K562 (cell line): ENCODE measurements around the gene TTC33. TPM values are rescaled to one million over a fixed set of nuclear protein-coding genes. Genes with fewer than 3 reads are reported as not detected.

Experiments
- BCOR ChIP-seq: fragments of 450-650 bp; IDR thresholded peaks from 2 replicates; pipeline ENCODE4 v1.6.1; 2016
- EP400 ChIP-seq: fragments of 450-650 bp; IDR thresholded peaks from 2 replicates; pipeline ENCODE4 v1.6.1; 2017; ENCODE audit warnings: antibody characterized with exemption, mild to moderate bottlenecking, moderate library complexity
- ETV1 ChIP-seq: fragments of 450-650 bp; conservative IDR thresholded peaks from 2 replicates; pipeline ENCODE4 v1.6.1; 2016; ENCODE audit warnings: missing genetic modification characterization, control low read depth, low read depth, missing compliant biosample characterization
- FOXM1 ChIP-seq, 2 experiments: fragments of 450-650 bp in 1 of 2; sonication (generic) in 1 of 2; formaldehyde crosslinking in 1 of 2; IDR thresholded peaks; 2 replicates each; pipeline versions ENCODE4 v1.6.1 to v1.9.0; 2017 to 2022; ENCODE audit warnings: low read depth in 2 of 2, mild to moderate bottlenecking in 2 of 2, missing genetic modification reagents in 1 of 2, moderate library complexity in 1 of 2
- JUND ChIP-seq, 2 experiments: IDR thresholded peaks; 2 replicates in 1 of 2; 3 replicates in 1 of 2; pipeline ENCODE4 v1.6.1; 2011; ENCODE audit warnings: borderline replicate concordance in 2 of 2, low read depth in 2 of 2, low read length in 2 of 2, improper control_type of control experiment in 1 of 2, missing biosample characterization in 1 of 2, missing genetic modification characterization in 1 of 2, missing genetic modification reagents in 1 of 2
- KLF16 ChIP-seq: IDR thresholded peaks from 2 replicates; pipeline ENCODE4 v1.6.1; 2016; ENCODE audit warnings: antibody characterized with exemption
- NCOA1 ChIP-seq: fragments of 450-650 bp; IDR thresholded peaks from 2 replicates; pipeline ENCODE4 v1.6.1; 2016; ENCODE audit warnings: low read depth
- OTX1 ChIP-seq: fragments of 450-650 bp; formaldehyde crosslinking; IDR thresholded peaks from 2 replicates; pipeline ENCODE4 v1.4.0; 2022; ENCODE audit warnings: mild to moderate bottlenecking
- PHF21A ChIP-seq: fragments of 450-650 bp; IDR thresholded peaks from 2 replicates; pipeline ENCODE4 v1.6.1; 2017; ENCODE audit warnings: low read depth, borderline replicate concordance
- RCOR1 ChIP-seq, 2 experiments: IDR thresholded peaks; 2 replicates each; pipeline ENCODE4 v1.6.1; 2012; ENCODE audit warnings: low read depth in 2 of 2, low read length in 2 of 2, borderline replicate concordance in 1 of 2, improper control_type of control experiment in 1 of 2
- SMAD4 ChIP-seq: fragments of 250-450 bp; sonication (Bioruptor Pico); conservative IDR thresholded peaks from 2 replicates; pipeline ENCODE4 v1.8.0; 2021; ENCODE audit warnings: inconsistent platforms, mild to moderate bottlenecking, moderate library complexity
- SMARCC2 ChIP-seq: fragments of 450-650 bp; IDR thresholded peaks from 2 replicates; pipeline ENCODE4 v1.6.1; 2017; ENCODE audit warnings: antibody characterized with exemption, moderate library complexity, mild to moderate bottlenecking, low read depth
- YBX1 ChIP-seq: fragments of 450-650 bp; IDR thresholded peaks from 2 replicates; pipeline ENCODE4 v1.7.1; 2016; ENCODE audit warnings: mild to moderate bottlenecking
- ZBTB17 ChIP-seq: fragments of 450-650 bp; formaldehyde crosslinking; IDR thresholded peaks from 2 replicates; pipeline ENCODE4 v1.4.0; 2020; ENCODE audit warnings: mild to moderate bottlenecking
- ZNF121 ChIP-seq: sonication (generic); formaldehyde crosslinking; conservative IDR thresholded peaks from 2 replicates; pipeline ENCODE4 v1.8.0; 2022; ENCODE audit warnings: missing genetic modification reagents
- ZNF23 ChIP-seq: fragments of 250-450 bp; sonication (Bioruptor Pico); IDR thresholded peaks from 2 replicates; pipeline ENCODE4 v1.4.0; 2020; ENCODE audit warnings: mild to moderate bottlenecking
- ZNF41 ChIP-seq: fragments of 250-450 bp; sonication (Bioruptor Pico); conservative IDR thresholded peaks from 2 replicates; pipeline ENCODE4 v1.4.0; 2020; ENCODE audit warnings: mild to moderate bottlenecking
- polyA plus RNA-seq, 8 experiments: library from polyadenylated mRNA; depleted of rRNA in 4 of 8; stranded (reverse) in 5 of 8; unstranded in 3 of 8; fragments of >200 nt; fragmentation: Nextera tagmentation in 2 of 8; fragmentation: Illumina TruSeq in 1 of 8; extraction: Ambion mirVana in 2 of 8; extraction: Trizol in 1 of 8; gene quantifications; 2 replicates each; pipeline versions ENCODE4 v1.2.1 to v1.2.3, GENCODE V29; 2011 to 2014; ENCODE audit warnings: inconsistent platforms in 1 of 8, missing spikeins in 1 of 8
- total RNA-seq, 7 experiments: library from RNA; depleted of rRNA in 6 of 7; stranded (reverse); fragments of >200 nt in 6 of 7; fragmentation: Illumina TruSeq in 2 of 7; extraction: Trizol in 2 of 7; gene quantifications; 2 replicates each; pipeline versions ENCODE4 v1.2.1 to v1.2.3, GENCODE V29; 2011 to 2021; ENCODE audit warnings: low replicate concordance in 1 of 7
- TF ChIP-seq, protein P1 (sequence below): fragments of 450-650 bp; formaldehyde crosslinking; IDR thresholded peaks from 2 replicates; pipeline ENCODE4 v1.4.0; 2020; ENCODE audit warnings: mild to moderate bottlenecking, moderate library complexity
- TF ChIP-seq, protein P2 (sequence below): sonication (generic); formaldehyde crosslinking; IDR thresholded peaks from 2 replicates; pipeline ENCODE4 v1.8.1; 2023; ENCODE audit warnings: mild to moderate bottlenecking, missing genetic modification reagents
- TF ChIP-seq, protein P3 (sequence below): fragments of 450-650 bp; IDR thresholded peaks from 2 replicates; pipeline ENCODE4 v1.6.1; 2018; ENCODE audit not compliant: partially characterized antibody
- TF ChIP-seq, protein P4 (sequence below): fragments of 450-650 bp; formaldehyde crosslinking; conservative IDR thresholded peaks from 2 replicates; pipeline ENCODE4 v1.4.0; 2022; ENCODE audit warnings: mild to moderate bottlenecking, missing genetic modification characterization

The TTC33 gene
- total and polyA plus RNA-seq, 9 of the 15 experiments (the other 6 are each of a cell fraction or from before 2014, with no cell fraction given) = 11.5 to 24.9 (median 21.1) TPM

DNA sequence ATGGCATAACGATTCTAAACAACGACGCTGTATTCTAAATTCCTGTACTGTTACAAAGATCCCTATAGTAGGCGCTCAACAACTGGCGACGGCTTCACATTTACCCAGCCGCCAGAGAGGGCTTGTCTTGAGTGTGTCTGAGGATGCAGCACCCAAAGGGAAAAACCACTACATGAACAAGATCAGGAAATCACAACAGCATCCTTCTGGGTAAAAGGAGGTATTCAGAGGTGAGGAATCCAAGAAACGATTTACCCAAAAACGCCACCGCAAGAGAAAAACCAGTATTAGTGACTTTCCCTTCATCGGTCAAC lies 711 bp downstream of the TTC33 start (continued):
- TF ChIP-seq ZNF121 (no peak), ETV1 (no peak), RCOR1 (IDR thresholded peaks at IDR 0.05; ENCODE audit: borderline replicate concordance in 1 of 2, low read depth in 2 of 2, low read length in 2 of 2) (peak; percentile 13 to 72; a peak in 1 of 4 replicates), BCOR (no peak), ZNF23 (CRISPR knock-in tag) (peak; percentile 20; the same call in 1 of the 2 replicates), JUND (IDR thresholded peaks at IDR 0.05; ENCODE audit: borderline replicate concordance, low read depth, low read length) (peak; percentile 43; the same call in 1 of the 2 replicates), JUND (tag; IDR thresholded peaks at IDR 0.05; ENCODE audit: borderline replicate concordance, low read depth, low read length) (no peak), SMAD4 (CRISPR knock-in tag) (peak; percentile 53), ZNF41 (CRISPR knock-in tag) (0 out of 2 replicates have a peak, but pooled peaks have one; percentile 26), NCOA1 (no peak), EP400 (0 out of 2 replicates have a peak, but pooled peaks have one; percentile 18), OTX1 (0 out of 2 replicates have a peak, but pooled peaks have one; percentile 35), ZBTB17 (0 out of 2 replicates have a peak, but pooled peaks have one; percentile 17), KLF16 (peak; percentile 59; the same call in 1 of the 2 replicates), SMARCC2 (no peak), YBX1 (no peak), FOXM1 (IDR thresholded peaks at IDR 0.05; ENCODE audit: low read depth) (no peak), FOXM1 (CRISPR knock-in tag; IDR thresholded peaks at IDR 0.05; ENCODE audit: low read depth) (0 out of 2 replicates have a peak, but pooled peaks have one; percentile 26), PHF21A (0 out of 2 replicates have a peak, but pooled peaks have one; percentile 35)
- TF ChIP-seq, protein P1, sequence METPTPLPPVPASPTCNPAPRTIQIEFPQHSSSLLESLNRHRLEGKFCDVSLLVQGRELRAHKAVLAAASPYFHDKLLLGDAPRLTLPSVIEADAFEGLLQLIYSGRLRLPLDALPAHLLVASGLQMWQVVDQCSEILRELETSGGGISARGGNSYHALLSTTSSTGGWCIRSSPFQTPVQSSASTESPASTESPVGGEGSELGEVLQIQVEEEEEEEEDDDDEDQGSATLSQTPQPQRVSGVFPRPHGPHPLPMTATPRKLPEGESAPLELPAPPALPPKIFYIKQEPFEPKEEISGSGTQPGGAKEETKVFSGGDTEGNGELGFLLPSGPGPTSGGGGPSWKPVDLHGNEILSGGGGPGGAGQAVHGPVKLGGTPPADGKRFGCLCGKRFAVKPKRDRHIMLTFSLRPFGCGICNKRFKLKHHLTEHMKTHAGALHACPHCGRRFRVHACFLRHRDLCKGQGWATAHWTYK (CRISPR knock-in tag) = no peak
- TF ChIP-seq, protein P2, sequence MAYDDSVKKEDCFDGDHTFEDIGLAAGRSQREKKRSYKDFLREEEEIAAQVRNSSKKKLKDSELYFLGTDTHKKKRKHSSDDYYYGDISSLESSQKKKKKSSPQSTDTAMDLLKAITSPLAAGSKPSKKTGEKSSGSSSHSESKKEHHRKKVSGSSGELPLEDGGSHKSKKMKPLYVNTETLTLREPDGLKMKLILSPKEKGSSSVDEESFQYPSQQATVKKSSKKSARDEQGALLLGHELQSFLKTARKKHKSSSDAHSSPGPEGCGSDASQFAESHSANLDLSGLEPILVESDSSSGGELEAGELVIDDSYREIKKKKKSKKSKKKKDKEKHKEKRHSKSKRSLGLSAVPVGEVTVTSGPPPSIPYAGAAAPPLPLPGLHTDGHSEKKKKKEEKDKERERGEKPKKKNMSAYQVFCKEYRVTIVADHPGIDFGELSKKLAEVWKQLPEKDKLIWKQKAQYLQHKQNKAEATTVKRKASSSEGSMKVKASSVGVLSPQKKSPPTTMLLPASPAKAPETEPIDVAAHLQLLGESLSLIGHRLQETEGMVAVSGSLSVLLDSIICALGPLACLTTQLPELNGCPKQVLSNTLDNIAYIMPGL (CRISPR knock-in tag) = no peak; the same call in 1 of the 2 replicates
- TF ChIP-seq, protein P3, sequence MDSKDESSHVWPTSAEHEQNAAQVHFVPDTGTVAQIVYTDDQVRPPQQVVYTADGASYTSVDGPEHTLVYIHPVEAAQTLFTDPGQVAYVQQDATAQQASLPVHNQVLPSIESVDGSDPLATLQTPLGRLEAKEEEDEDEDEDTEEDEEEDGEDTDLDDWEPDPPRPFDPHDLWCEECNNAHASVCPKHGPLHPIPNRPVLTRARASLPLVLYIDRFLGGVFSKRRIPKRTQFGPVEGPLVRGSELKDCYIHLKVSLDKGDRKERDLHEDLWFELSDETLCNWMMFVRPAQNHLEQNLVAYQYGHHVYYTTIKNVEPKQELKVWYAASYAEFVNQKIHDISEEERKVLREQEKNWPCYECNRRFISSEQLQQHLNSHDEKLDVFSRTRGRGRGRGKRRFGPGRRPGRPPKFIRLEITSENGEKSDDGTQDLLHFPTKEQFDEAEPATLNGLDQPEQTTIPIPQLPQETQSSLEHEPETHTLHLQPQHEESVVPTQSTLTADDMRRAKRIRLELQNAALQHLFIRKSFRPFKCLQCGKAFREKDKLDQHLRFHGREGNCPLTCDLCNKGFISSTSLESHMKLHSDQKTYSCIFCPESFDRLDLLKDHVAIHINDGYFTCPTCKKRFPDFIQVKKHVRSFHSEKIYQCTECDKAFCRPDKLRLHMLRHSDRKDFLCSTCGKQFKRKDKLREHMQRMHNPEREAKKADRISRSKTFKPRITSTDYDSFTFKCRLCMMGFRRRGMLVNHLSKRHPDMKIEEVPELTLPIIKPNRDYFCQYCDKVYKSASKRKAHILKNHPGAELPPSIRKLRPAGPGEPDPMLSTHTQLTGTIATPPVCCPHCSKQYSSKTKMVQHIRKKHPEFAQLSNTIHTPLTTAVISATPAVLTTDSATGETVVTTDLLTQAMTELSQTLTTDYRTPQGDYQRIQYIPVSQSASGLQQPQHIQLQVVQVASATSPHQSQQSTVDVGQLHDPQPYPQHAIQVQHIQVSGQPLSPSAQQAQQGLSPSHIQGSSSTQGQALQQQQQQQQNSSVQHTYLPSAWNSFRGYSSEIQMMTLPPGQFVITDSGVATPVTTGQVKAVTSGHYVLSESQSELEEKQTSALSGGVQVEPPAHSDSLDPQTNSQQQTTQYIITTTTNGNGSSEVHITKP = peak; percentile 93
- TF ChIP-seq, protein P4, sequence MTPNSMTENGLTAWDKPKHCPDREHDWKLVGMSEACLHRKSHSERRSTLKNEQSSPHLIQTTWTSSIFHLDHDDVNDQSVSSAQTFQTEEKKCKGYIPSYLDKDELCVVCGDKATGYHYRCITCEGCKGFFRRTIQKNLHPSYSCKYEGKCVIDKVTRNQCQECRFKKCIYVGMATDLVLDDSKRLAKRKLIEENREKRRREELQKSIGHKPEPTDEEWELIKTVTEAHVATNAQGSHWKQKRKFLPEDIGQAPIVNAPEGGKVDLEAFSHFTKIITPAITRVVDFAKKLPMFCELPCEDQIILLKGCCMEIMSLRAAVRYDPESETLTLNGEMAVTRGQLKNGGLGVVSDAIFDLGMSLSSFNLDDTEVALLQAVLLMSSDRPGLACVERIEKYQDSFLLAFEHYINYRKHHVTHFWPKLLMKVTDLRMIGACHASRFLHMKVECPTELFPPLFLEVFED (CRISPR knock-in tag) = 0 out of 2 replicates have a peak, but pooled peaks have one; percentile 11
